Measurements from ENCODE around the gene EDC4.

DNA sequence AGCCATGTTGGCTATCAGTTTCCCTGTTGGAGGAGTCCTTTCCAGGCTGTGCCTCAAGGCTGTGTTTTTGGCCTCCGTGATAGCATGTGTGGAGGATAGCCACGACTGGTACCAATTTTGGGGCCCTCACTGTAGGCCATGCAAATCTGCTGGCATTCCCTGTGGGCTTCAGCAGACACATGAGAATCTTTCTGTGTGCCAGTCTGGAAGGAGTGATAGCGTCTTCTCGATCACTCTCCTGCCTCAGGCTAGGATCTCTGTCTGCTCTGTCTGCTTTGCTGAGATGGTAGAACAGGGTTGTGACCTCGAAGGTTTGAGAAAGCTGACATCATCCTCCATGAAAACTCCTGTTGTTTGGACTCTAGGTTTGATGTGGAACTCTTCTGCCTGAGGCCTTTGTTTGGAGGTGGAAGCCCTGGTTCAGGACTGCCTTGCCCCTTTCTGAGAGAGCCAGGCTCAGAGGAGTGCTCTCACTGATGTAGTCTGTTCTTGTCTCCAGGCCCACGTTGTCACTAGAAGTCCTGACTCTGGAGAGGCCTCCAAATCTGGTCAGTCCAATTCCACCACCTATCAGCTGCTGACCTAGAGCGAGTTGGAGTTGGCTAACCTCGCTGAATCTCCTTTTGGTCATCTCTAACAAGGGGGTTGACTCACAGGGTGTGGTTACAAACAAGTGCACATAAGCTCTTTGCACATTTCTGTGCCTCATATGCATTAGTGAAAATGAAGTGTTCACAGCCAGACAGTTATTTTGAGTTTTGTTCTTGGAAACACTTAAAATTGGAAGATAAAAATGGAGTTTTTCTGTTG lies 12.1 kb upstream of the EDC4 start:
- no peak for TF ChIP-seq EZH2 (IDR thresholded peaks at IDR 0.05)
- no peak for TF ChIP-seq POLR2AphosphoS5 (IDR thresholded peaks at IDR 0.05; ENCODE audit: borderline replicate concordance, low read depth, low read length)

Data from SK-N-MC (cell line).